ENCODE measurements around the gene KCMF1. TPM values are rescaled to one million over a fixed set of nuclear protein-coding genes. Genes with fewer than 3 reads are reported as not detected.
"Not testable (repeated sequence)": the region's sequence is repeated elsewhere in the genome, so short reads cannot be mapped to it uniquely, and the experiment has no call there.

The KCMF1 gene
- total RNA-seq, result 55.2 TPM

DNA sequence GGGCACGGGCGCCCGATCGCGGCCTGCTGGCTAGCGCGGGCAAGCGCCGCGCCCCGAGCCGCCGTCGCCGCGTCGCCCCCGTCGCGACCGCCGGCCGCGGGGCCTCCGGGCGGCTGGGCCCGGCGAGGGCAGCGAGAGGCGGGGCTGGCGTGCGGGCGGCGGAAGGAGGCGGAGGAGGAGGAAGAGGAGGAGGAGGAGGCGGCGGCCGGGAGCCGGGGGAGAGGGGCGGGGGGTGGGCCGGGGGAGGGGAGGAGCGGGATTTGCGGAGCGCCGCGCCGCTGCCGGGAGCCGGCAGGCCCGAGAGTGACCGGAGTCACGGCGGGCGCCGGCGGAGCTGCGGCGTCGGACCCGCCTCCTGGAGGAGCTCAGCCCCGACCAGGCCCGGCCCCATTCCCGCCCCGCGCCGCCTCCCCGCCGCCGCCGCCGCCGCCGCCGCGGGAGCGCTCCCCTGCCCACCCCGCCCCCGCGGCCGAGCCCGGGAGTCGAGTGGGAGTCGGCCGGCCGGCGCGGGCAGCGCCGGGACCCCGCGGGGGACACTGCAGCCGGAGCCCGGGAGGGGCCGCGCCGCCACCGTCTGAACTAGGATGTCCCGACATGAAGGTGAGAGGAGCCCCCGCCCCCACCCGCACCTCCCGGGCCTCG, at the start of gene KCMF1:
Gene KCMF1, plus strand, starts transcription at position 294 of the 642 bp plus-strand sequence. Its CDS starts 291 bp downstream, at position 585.
- DNase-seq (ENCODE audit: low spot score), result peak; percentile 84

DNA sequence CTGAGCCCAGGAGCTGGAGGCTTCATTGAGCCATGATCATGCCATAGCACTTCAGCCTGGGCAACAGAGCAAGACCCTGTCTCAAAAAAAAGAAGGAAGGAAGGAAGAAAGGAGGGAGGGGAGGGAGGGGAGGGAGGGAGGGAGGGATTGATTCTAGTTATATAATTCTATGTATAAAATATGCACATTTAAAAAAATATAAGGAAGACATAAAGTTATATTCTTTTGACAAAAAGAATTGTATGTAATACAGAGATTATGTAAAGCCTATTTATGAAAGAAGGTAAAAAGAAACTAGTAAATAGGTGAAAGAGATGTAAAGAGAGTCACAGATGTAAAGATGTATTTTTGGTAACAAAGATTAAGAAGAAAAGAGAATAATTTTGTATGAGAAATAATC, 48.0 kb upstream of the KCMF1 start:
- no peak for DNase-seq (ENCODE audit: low spot score)

DNA sequence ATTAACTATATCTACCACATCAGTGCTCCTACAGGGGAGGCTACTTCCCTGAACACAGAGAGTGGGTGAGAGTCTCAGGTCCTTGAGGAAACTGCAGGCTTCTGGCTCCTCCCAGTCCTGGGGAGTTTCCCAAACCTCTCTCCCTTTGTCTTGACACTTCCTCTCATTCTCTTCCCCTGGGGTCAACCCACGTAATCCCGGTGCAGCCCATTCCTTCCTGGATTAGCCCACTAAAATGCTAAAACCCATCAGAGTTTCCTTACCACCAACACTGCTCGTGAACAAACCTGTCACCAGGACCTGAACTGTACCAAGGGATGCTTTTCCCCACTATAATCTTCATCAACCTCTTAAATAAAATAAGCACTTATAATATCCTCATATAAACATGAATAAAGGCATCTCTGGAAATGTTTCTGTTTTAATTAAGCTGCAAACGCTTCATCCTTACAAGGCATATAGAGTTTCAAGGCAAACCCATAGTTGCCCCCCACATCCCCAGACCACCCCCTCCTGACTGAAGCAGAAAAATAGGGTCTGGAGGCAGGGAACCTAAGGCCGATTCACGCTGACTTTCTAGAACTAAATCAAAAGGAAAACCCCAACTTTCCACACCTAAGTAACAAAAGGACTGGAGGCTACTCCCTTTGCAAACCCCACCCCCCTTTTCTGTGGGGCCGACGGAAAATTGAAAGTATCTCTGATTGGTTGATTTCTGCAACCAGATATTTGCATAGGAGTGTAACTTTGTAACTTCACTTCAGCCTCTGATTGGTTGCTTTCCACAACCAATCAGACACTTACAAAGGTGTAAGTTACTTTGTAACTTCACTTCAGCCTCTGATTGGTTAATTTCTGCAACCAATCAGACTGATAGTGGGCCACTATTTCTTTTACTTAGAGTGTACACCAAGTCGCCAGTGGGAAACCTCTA, 46.5 kb upstream of the KCMF1 start:
- DNase-seq (ENCODE audit: low spot score), result no peak

DNA sequence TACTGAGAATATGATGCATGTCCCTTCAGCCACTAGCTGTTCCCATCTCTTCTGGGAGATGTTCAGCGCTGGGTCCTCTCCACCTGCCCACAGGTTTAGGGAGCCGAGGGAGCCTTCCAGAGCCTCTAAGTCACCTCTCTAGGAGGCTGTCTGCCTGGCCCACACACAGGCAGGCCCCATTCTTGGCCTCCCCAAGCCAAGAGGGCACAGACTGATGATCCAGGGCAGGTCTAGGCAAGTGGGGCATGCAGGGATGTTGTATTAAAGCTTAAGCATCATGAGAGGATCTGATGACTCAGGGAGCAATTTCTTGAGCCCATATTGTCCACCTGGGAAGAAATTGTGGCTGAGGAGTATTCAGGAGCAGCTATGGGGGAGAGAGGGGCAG, 45.6 kb upstream of the KCMF1 start:
- DNase-seq (ENCODE audit: low spot score), result no peak

DNA sequence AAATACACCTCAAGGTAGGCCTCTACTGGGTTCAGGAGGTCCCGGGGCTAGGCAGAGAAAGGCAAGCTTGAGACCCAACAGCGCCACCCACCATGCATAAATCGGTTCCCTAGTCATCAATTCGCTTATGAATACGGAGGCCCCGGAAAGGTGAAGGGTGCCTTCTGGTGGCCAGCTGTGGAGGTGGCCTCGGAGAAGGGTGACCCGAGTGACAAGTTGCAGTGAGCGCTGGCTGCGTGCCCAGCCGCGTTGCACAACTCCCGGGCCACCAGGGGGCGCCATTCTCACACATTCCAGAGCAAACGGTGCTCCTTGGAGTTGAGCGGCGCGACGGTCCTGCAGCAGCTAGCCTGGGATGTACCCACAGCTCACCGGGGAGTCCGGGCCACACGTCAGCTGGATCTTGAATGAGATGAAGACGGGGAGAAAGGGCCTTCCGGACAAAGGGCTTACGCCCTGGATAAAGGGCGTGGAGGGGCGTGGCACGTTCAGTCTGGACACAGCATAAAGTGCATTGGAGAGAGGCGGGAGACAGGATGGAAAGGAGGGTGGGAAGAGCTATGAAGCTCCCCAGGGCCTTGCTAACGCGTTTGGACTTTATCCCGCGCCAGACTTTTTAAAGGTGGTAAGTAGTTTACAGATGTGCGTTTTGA, 45.1 kb upstream of the KCMF1 start:
- DNase-seq (ENCODE audit: low spot score), result peak; percentile 96

DNA sequence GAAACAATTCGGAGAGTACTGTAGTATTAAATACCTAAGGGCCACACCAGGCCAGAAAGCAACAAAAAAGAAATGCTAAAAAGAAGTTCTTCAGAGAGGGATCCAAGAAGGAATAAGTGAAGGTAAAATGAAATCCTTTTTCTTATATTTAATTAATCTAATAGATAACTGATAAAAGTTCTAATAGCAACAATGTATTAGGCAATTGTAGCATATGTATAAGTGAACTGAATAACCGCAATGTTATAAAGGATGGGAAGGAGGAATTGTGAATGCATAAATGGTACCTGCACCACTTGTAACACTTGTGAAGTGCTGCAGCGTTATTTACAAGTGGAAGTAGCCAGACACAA, 43.7 kb upstream of the KCMF1 start:
- no peak for DNase-seq (ENCODE audit: low spot score)

DNA sequence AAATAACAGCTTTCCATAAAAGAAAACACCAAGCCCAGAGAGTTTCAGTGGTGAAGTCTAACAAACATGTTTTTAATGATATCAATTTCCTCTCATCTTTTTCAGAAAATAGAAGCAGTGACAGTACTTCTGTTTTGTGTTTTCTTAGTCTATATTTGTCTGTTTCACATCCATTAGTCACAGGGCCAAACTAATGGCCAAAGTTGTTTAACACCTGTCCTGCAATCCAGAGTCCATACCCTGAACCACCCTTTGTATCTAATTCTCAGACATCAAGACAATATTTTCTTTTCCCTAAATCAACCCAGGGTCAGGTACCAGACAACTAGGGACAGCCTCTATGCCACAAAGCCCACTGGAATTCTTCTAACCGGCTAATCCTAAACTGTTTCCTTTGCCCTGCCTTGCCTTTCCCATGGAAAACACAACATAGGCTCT, 39.6 kb upstream of the KCMF1 start:
- no peak for DNase-seq (ENCODE audit: low spot score)

DNA sequence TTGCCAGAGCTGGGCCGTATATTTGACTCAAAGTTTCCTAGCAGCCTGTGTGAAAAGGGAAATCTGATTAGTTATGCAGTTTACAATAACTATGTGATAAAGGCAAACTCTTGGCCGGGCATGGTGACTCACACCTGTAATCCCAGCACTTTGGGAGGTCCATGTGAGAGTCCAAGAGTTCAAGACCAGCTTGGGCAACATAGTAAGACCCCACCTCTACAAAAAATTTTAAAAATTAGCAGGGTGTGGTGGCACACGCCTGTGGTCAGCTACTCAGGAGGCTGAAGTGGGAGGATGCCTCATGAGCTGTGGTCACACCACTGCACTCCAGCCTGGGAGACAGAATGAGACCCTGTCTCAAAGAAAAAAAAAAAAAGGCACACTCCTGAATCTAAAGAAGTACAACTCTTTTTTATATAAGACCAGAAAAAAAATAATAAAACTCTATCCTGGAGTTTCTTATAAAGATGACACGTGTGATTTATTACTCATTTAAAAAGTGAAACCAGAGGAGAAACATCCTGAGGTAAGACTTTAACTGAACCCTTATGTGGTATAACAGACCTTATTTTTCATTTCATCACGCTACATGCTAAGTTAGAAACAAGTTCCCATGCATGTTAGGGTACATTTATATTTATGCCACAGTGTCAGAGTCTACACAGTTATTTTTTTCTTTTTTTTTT, 32.6 kb upstream of the KCMF1 start:
- DNase-seq (ENCODE audit: low spot score), result no peak

DNA sequence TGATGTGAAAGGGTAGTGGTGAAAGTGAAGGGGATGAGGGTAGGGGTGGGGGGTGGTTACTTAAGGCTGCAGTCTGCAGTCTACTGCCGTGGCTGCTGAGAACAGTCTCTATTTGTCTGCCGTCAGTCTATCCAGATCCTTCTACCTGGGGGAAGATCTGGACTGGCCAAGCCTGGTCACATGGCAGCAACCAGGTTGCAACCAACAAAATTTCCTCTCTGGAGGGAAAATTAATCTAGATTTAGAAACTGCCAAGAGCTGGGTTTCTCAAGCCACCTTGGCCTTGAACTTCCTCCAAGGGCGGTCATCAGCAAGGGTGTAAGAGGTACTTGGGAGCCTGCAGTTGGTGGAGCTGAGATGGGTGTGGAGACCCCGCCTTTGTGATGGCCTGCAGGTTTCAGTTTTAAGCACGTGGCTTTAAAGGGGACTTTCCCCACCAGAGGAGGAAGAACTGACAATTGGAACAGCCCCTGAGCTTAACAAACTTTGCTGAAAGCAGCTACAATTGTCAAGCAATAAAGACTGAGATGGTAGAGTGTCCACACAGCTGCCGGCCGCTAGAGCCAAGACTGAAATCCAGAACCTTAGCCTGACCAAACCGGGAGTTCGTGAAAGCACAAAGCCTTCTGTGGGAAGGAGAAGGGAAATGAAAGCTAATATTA, 31.4 kb upstream of the KCMF1 start:
- DNase-seq (ENCODE audit: low spot score), result no peak

DNA sequence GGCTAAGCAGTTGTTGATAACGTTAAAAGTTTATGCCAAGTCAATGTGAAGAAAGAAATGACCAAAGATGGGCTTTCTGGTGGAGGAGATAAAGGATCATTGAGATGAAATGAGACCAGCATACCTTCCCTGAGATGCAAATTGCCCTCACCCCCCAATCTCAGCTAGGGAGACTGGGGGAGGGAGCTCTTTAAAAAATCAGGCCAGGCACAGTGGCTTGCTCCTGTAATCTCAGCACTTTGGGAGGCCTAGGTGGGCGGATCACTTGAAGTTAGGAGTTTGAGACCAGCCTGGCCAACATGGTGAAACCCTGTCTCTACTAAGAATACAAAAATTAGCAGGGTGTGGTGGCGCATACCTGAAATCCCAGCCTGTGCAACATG, 30.9 kb upstream of the KCMF1 start:
- DNase-seq (ENCODE audit: low spot score), result no peak

DNA sequence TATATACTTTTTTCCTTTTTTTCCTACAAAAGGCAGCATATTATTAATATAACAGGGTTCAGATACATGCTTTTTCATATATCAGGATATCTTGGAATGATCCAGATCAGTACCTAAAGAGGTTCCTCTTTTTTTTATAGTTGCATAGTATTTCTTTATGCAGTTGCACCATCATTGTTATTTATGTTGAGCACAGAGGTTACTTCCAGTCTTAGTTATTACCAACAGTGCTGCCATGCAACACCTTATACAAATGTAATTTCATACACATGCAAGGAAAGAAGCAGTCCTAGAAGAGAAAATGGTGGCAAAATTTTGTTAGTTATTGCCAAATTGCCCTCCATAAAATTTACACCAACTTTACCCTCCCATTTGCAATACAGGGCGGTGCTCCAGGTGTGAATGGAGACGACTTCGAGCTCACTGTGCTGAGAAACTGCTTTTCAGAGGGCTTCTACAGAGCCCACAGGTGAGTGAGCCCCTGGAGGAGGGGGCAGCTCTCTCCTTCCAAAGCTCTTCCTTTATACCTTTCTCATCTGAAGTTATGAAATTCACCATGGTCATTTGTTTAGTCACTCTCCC, 30.0 kb upstream of the KCMF1 start:
- no peak for DNase-seq (ENCODE audit: low spot score)

DNA sequence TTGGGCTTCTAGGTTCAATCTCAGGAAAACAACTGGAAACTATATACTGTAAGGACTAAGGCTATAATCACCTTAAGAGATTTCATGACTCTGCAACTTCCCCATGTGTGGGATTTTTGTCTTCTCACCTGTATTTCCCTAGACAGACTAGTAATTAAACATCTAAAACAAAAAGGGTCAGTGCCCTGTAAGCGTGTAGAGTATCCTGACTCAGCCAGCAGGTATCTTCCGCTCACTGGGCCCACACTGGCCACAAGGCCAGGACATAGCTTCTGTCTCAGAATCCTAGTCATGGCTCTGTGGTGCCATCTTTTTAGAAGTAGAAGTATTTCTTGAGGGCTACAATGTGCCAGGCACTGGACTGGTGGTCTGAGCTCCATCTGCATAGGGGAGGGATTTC, 28.8 kb upstream of the KCMF1 start:
- no peak for DNase-seq (ENCODE audit: low spot score)

DNA sequence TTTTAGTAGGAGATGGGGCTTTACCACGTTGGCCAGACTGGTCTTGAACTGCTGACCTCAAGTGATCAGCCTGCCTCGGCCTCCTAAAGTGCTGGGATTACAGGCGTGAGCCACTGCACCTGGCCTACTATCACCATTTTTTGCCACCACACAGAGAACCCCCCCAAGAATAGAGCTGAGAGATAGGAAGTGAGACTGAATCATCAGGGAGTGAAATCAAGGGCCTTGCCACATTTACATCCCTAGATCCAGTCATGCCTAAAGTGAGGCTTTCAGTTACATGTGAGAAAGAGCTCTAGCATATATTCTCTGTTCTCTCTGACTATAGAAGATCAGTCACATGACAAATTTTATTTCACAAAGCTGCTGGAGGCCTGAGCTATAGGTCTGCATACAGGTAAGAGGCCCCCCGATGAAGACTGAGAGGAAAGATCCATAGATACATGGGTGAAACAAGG, 28.0 kb upstream of the KCMF1 start:
- no peak for DNase-seq (ENCODE audit: low spot score)

DNA sequence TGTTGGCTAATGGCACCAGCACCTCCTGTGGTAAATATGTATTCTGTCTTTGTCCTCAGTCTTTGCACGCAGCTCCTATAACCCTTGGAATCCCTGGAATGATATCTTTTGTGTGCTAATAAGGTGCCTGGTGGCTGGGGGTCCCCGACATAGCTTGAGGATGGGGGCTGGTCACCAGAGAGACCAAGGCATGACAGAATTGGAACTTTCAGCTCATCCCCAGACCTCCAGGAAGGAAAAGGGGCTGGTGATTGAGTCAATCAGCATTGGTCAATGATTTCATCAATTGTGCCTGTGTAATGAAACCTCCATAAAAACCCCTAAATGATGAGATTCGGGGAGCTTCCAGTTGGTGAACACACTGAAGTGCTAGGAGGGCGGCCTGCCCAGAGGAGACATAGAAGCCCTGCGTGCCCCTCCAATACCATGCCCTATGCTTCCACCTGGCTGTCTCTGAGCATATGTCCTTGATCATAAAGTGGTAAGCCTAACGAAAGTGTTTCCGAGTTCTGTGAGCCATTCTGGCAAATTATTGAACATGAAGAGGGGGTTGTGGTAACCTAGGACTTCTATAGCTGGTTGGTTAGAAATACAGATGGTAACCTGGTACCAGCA, 26.6 kb upstream of the KCMF1 start:
- no peak for DNase-seq (ENCODE audit: low spot score)

DNA sequence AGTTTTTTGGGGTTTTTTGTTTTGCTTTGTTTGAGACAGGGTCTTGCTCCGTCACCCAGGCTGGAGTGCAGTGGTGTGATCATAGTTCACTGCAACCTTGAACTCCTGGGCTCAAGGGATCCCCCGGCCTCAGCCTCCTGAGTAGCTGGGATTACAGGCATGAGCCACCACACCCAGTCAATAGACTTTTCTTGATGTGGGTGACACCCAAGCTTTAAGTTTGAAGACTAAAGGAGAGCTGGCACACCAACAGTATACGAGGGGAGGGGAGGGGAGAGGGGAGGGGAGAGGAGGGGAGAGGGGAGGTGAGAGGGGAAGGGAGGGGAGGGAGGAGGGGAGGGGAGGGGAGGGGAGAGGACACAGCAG, 25.1 kb upstream of the KCMF1 start:
- not testable (repeated sequence) for DNase-seq (ENCODE audit: low spot score)

DNA sequence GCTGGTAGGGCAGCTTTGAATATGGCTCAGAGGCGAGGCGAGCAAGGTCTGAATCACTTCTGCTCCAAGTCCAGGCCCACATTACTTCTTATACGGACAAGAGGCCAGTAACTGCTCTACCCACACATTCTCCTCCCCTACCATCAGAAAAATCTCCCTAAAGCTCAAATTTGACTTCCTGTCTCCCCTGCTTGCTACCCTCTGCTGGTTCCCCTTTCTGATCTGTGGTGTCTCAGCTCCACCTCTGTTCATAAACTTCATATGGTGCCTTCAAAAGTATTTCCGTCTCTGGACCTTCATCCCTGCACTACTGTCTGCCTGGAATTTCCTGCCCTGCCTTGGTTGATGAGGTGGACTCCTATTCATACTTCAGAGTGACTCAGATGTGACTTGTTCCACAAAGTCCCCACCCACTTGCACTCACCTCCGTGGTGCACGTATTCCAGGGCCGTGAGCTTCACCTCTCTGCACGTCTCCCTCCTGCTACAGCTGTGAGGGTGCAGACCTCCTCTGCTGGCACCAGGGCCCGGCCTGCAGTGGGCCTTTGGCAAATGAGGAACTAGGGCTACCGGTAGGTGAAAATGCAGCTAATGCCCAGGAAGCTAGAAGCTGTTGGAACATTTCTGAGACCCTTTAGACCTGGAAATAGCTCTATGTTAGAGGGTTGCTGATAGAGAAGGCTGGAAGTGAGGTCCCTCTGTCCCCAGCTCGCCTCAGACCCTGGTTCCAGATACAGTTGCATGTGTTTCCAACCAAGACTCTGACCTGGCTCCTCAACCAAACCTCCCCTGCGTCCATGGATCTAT, 24.6 kb upstream of the KCMF1 start:
- DNase-seq (ENCODE audit: low spot score), result peak; percentile 61

DNA sequence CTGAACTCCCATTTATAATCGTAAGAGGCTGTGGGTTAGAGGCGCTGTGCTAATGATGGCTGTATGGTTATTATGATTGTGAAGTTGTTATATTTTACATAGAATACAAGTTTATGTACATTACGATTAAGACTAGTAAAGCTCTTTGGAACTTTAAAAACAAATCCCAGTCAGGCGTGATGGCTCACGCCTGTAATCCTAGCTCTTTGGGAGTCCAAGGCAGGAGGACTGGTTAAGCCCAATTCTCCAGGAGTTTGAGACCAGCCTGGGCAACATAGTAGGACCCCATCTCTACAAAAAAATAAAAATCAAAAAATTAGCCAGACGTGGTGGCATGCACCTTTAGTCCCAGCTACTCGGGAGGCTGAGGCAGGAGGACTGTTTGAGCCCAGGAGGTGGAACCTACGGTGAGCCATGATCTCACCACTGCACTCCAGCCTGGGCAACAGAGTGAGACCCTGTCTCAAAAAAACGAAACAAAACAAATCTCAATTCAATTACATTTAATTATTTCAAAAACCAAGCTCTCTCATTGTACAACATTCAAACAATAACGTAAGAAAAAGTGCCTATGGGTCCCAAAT, 23.9 kb upstream of the KCMF1 start:
- DNase-seq (ENCODE audit: low spot score), result no peak

DNA sequence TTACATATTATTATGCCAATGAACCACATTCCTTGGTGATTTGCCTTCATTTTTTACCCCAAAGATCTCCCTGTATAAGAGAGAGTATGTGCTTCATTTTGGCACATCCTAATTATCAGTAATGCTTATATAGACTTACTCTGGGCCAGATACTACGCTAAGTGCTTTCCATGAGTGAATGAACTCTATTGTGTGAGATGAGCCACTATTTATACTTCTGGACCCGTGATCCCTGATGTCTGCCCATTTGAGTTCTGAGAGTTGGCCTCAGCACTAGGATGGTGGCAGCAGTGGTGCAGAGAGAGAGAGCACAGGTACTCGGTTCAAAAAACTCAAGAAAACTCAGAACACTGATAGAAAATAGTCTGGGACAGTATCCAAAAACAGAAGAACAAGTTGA, 17.4 kb upstream of the KCMF1 start:
- DNase-seq (ENCODE audit: low spot score), result no peak

DNA sequence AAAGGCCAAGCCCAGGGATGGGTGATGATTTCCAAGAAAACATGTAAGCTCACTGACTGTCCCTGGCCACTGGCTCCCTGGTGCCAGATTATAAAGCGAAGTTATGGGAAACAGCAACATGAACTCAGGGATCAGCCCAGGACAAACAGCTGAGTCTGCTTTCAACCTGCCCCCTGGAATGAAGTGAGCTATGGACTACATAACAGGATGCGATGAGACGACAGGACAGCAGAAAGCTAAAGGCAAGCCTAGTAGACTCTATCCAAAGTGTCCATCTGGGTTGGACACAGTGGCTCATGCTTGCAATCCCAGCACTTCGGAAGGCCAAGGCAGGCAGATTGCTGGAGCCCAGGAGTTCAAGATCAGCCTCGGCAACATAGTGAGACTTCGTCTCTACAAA, 16.6 kb upstream of the KCMF1 start:
- no peak for DNase-seq (ENCODE audit: low spot score)

Data from ureter (tissue), 1 donor.